NCI-H128 (cell line): Measurements from ENCODE around the gene PXMP4.

Experiments used
- DNase-seq: peaks from one replicate; lab custom pipeline; 2025; ENCODE audit not compliant: unreplicated experiment; lab: John Stamatoyannopoulos, UW

PXMP4 gene

GRCh38 chr20:33656783-33657703 lies 63.1 kb downstream of the PXMP4 start:
- DNase-seq, result no peak

- DNase-seq, result no peak
Observed at GRCh38 chr20:33656010-33656782, 63.9 kb downstream of the PXMP4 start.

GRCh38 chr20:33655164-33655563 lies 64.9 kb downstream of the PXMP4 start:
- no peak for DNase-seq

GRCh38 chr20:33654680-33655161 lies 65.4 kb downstream of the PXMP4 start:
- DNase-seq, result no peak

- DNase-seq, result peak; percentile 90
Observed at GRCh38 chr20:33653900-33654596, 66.1 kb downstream of the PXMP4 start.

GRCh38 chr20:33653218-33653899 lies 66.8 kb downstream of the PXMP4 start:
- peak; percentile 73 for DNase-seq
